ENCODE measurements around the gene DDOST.

The DDOST gene

GRCh38 chr1:20652300-20652699 lies 8.9 kb downstream of the DDOST start:
- H3K9ac ChIP-seq (ENCODE audit: low read depth, low read length), result no peak overlapping the region
- peaks cover 54% of the 10 kb centered on the region for H3K36me3 ChIP-seq (ENCODE audit: control insufficient read depth, insufficient read depth, low read length)

GRCh38 chr1:20648946-20649345 lies 12.2 kb downstream of the DDOST start:
- no peak overlapping the region for H3K9ac ChIP-seq (ENCODE audit: low read depth, low read length)
- no peaks in the 10 kb centered on the region for H3K4me1 ChIP-seq (ENCODE audit: control insufficient read depth, insufficient read depth, low read length)
- H3K36me3 ChIP-seq (ENCODE audit: control insufficient read depth, insufficient read depth, low read length), result peaks cover 27% of the 10 kb centered on the region
- no peaks in the 10 kb centered on the region for H3K27me3 ChIP-seq (ENCODE audit: control insufficient read depth, insufficient read depth, low read length)
- no peaks in the 10 kb centered on the region for H3K9me3 ChIP-seq (ENCODE audit: control insufficient read depth, insufficient read depth, low read length)
- H3K4me3 ChIP-seq (ENCODE audit: low read depth, low read length), result no peak overlapping the region

More at GRCh38 chr1:20652300-20652699, 8.9 kb downstream of the DDOST start:
- Histone ChIP-seq H3K4me3 (ENCODE audit: low read depth, low read length) (no peak overlapping the region), H3K27me3 (ENCODE audit: control insufficient read depth, insufficient read depth, low read length) (no peaks in the 10 kb centered on the region), H3K4me1 (ENCODE audit: control insufficient read depth, insufficient read depth, low read length) (no peaks in the 10 kb centered on the region), H3K9me3 (ENCODE audit: control insufficient read depth, insufficient read depth, low read length) (no peaks in the 10 kb centered on the region)

GRCh38 chr1:20648438-20648837 lies 12.7 kb downstream of the DDOST start:
- Histone ChIP-seq H3K9me3 (ENCODE audit: control insufficient read depth, insufficient read depth, low read length) (no peaks in the 10 kb centered on the region), H3K36me3 (ENCODE audit: control insufficient read depth, insufficient read depth, low read length) (peaks cover 22% of the 10 kb centered on the region), H3K9ac (ENCODE audit: low read depth, low read length) (no peak overlapping the region), H3K4me1 (ENCODE audit: control insufficient read depth, insufficient read depth, low read length) (no peaks in the 10 kb centered on the region), H3K27me3 (ENCODE audit: control insufficient read depth, insufficient read depth, low read length) (no peaks in the 10 kb centered on the region), H3K4me3 (ENCODE audit: low read depth, low read length) (no peak overlapping the region)

GRCh38 chr1:20645414-20645813 lies 15.8 kb downstream of the DDOST start:
- no peak overlapping the region for H3K4me3 ChIP-seq (ENCODE audit: low read depth, low read length)
- H3K4me1 ChIP-seq (ENCODE audit: control insufficient read depth, insufficient read depth, low read length), result peaks cover 3% of the 10 kb centered on the region
- H3K27me3 ChIP-seq (ENCODE audit: control insufficient read depth, insufficient read depth, low read length), result no peaks in the 10 kb centered on the region
- H3K9ac ChIP-seq (ENCODE audit: low read depth, low read length), result no peak overlapping the region
- peaks cover 8% of the 10 kb centered on the region for H3K36me3 ChIP-seq (ENCODE audit: control insufficient read depth, insufficient read depth, low read length)
- no peaks in the 10 kb centered on the region for H3K9me3 ChIP-seq (ENCODE audit: control insufficient read depth, insufficient read depth, low read length)

GRCh38 chr1:20644416-20644815 lies 16.8 kb downstream of the DDOST start:
- no peaks in the 10 kb centered on the region for H3K9me3 ChIP-seq (ENCODE audit: control insufficient read depth, insufficient read depth, low read length)

GRCh38 chr1:20643080-20643479 lies 18.1 kb downstream of the DDOST start:
- Histone ChIP-seq H3K4me1 (ENCODE audit: control insufficient read depth, insufficient read depth, low read length) (peaks cover 3% of the 10 kb centered on the region), H3K27me3 (ENCODE audit: control insufficient read depth, insufficient read depth, low read length) (no peaks in the 10 kb centered on the region), H3K36me3 (ENCODE audit: control insufficient read depth, insufficient read depth, low read length) (peaks cover 5% of the 10 kb centered on the region), H3K4me3 (ENCODE audit: low read depth, low read length) (no peak overlapping the region), H3K9ac (ENCODE audit: low read depth, low read length) (no peak overlapping the region), H3K9me3 (ENCODE audit: control insufficient read depth, insufficient read depth, low read length) (no peaks in the 10 kb centered on the region)

More at GRCh38 chr1:20644416-20644815, 16.8 kb downstream of the DDOST start:
- Histone ChIP-seq H3K9ac (ENCODE audit: low read depth, low read length) (no peak overlapping the region), H3K27me3 (ENCODE audit: control insufficient read depth, insufficient read depth, low read length) (no peaks in the 10 kb centered on the region), H3K4me1 (ENCODE audit: control insufficient read depth, insufficient read depth, low read length) (peaks cover 3% of the 10 kb centered on the region), H3K36me3 (ENCODE audit: control insufficient read depth, insufficient read depth, low read length) (peaks cover 13% of the 10 kb centered on the region), H3K4me3 (ENCODE audit: low read depth, low read length) (no peak overlapping the region)

GRCh38 chr1:20641975-20642374 lies 19.2 kb downstream of the DDOST start:
- Histone ChIP-seq H3K9me3 (ENCODE audit: control insufficient read depth, insufficient read depth, low read length) (no peaks in the 10 kb centered on the region), H3K4me1 (ENCODE audit: control insufficient read depth, insufficient read depth, low read length) (peaks cover 3% of the 10 kb centered on the region), H3K36me3 (ENCODE audit: control insufficient read depth, insufficient read depth, low read length) (peaks cover 9% of the 10 kb centered on the region), H3K27me3 (ENCODE audit: control insufficient read depth, insufficient read depth, low read length) (no peaks in the 10 kb centered on the region), H3K4me3 (ENCODE audit: low read depth, low read length) (no peak overlapping the region), H3K9ac (ENCODE audit: low read depth, low read length) (no peak overlapping the region)

GRCh38 chr1:20640183-20640597 lies 21.0 kb downstream of the DDOST start:
- Histone ChIP-seq H3K36me3 (ENCODE audit: control insufficient read depth, insufficient read depth, low read length) (peaks cover 9% of the 10 kb centered on the region), H3K4me3 (ENCODE audit: low read depth, low read length) (no peak overlapping the region), H3K4me1 (ENCODE audit: control insufficient read depth, insufficient read depth, low read length) (peaks cover 3% of the 10 kb centered on the region), H3K27me3 (ENCODE audit: control insufficient read depth, insufficient read depth, low read length) (no peaks in the 10 kb centered on the region), H3K9ac (ENCODE audit: low read depth, low read length) (no peak overlapping the region), H3K9me3 (ENCODE audit: control insufficient read depth, insufficient read depth, low read length) (no peaks in the 10 kb centered on the region)

GRCh38 chr1:20636785-20637347 lies 24.3 kb downstream of the DDOST start:
- Histone ChIP-seq H3K27me3 (ENCODE audit: control insufficient read depth, insufficient read depth, low read length) (no peaks in the 10 kb centered on the region), H3K4me3 (ENCODE audit: low read depth, low read length) (no peak overlapping the region), H3K9ac (ENCODE audit: low read depth, low read length) (no peak overlapping the region), H3K36me3 (ENCODE audit: control insufficient read depth, insufficient read depth, low read length) (peaks cover 9% of the 10 kb centered on the region), H3K4me1 (ENCODE audit: control insufficient read depth, insufficient read depth, low read length) (peaks cover 7% of the 10 kb centered on the region), H3K9me3 (ENCODE audit: control insufficient read depth, insufficient read depth, low read length) (no peaks in the 10 kb centered on the region)

- peak overlapping the region; percentile 62 for H3K9ac ChIP-seq (ENCODE audit: low read depth, low read length)
- no peaks in the 10 kb centered on the region for H3K9me3 ChIP-seq (ENCODE audit: control insufficient read depth, insufficient read depth, low read length)
- peak overlapping the region; percentile 92 for H3K4me3 ChIP-seq (ENCODE audit: low read depth, low read length)
- peaks cover 4% of the 10 kb centered on the region for H3K36me3 ChIP-seq (ENCODE audit: control insufficient read depth, insufficient read depth, low read length)
- H3K27me3 ChIP-seq (ENCODE audit: control insufficient read depth, insufficient read depth, low read length), result no peaks in the 10 kb centered on the region
- H3K4me1 ChIP-seq (ENCODE audit: control insufficient read depth, insufficient read depth, low read length), result peaks cover 7% of the 10 kb centered on the region
These were observed 26.5 kb downstream of the DDOST start for GRCh38 chr1:20634594-20635084.

- H3K27me3 ChIP-seq (ENCODE audit: control insufficient read depth, insufficient read depth, low read length), result no peaks in the 10 kb centered on the region
- H3K9me3 ChIP-seq (ENCODE audit: control insufficient read depth, insufficient read depth, low read length), result no peaks in the 10 kb centered on the region
- peaks cover 7% of the 10 kb centered on the region for H3K4me1 ChIP-seq (ENCODE audit: control insufficient read depth, insufficient read depth, low read length)
- peak overlapping the region; percentile 62 for H3K9ac ChIP-seq (ENCODE audit: low read depth, low read length)
- H3K4me3 ChIP-seq (ENCODE audit: low read depth, low read length), result peak overlapping the region; percentile 92
- peaks cover 4% of the 10 kb centered on the region for H3K36me3 ChIP-seq (ENCODE audit: control insufficient read depth, insufficient read depth, low read length)
These were observed 27.0 kb downstream of the DDOST start for GRCh38 chr1:20634065-20634593.
